GM18526 (cell line): ENCODE data around the gene PPM1L.

Experiments
- POLR2A ChIP-seq: IDR thresholded peaks from 3 replicates; pipeline ENCODE4 v1.6.1; 2011; ENCODE audit not compliant: insufficient read length; ENCODE audit errors: extremely low read depth

PPM1L gene

GRCh38 chr3:160820430-160820829 is 64.4 kb downstream of the PPM1L start:
- no peak for TF ChIP-seq POLR2A

GRCh38 chr3:160822936-160823335 is 66.9 kb downstream of the PPM1L start:
- no peak for TF ChIP-seq POLR2A

GRCh38 chr3:160825311-160825800 is 69.3 kb downstream of the PPM1L start:
- no peak for TF ChIP-seq POLR2A

- TF ChIP-seq POLR2A, result no peak
Observed at GRCh38 chr3:160826408-160826807, 70.4 kb downstream of the PPM1L start.

GRCh38 chr3:160826991-160827390 is 71.0 kb downstream of the PPM1L start:
- TF ChIP-seq POLR2A, result no peak

- TF ChIP-seq POLR2A, result no peak
Observed at GRCh38 chr3:160827516-160827915, 71.5 kb downstream of the PPM1L start.

GRCh38 chr3:160828880-160829279 is 72.8 kb downstream of the PPM1L start:
- TF ChIP-seq POLR2A, result no peak

- no peak for TF ChIP-seq POLR2A
Observed at GRCh38 chr3:160829486-160830009, 73.5 kb downstream of the PPM1L start.

GRCh38 chr3:160830796-160831195 is 74.8 kb downstream of the PPM1L start:
- TF ChIP-seq POLR2A, result no peak

GRCh38 chr3:160831401-160831800 is 75.4 kb downstream of the PPM1L start:
- no peak for TF ChIP-seq POLR2A

GRCh38 chr3:160837394-160837980 is 81.5 kb downstream of the PPM1L start:
- TF ChIP-seq POLR2A, result no peak

GRCh38 chr3:160840590-160840989 is 84.6 kb downstream of the PPM1L start:
- TF ChIP-seq POLR2A, result no peak

GRCh38 chr3:160841455-160841854 is 85.4 kb downstream of the PPM1L start:
- TF ChIP-seq POLR2A, result no peak

GRCh38 chr3:160842021-160843005 is 86.3 kb downstream of the PPM1L start:
- TF ChIP-seq POLR2A, result no peak

- no peak for TF ChIP-seq POLR2A
Observed at GRCh38 chr3:160851629-160852210, 95.7 kb downstream of the PPM1L start.

GRCh38 chr3:160852856-160853255 is 96.8 kb downstream of the PPM1L start:
- TF ChIP-seq POLR2A, result no peak

- TF ChIP-seq POLR2A, result no peak
Observed at GRCh38 chr3:160856450-160856849, 100.4 kb downstream of the PPM1L start.
